Measurements from ENCODE around the gene ABTB1.
"Not testable (repeated sequence)": the region's sequence is repeated elsewhere in the genome, so short reads cannot be mapped to it uniquely, and the experiment has no call there.

The ABTB1 gene

DNA sequence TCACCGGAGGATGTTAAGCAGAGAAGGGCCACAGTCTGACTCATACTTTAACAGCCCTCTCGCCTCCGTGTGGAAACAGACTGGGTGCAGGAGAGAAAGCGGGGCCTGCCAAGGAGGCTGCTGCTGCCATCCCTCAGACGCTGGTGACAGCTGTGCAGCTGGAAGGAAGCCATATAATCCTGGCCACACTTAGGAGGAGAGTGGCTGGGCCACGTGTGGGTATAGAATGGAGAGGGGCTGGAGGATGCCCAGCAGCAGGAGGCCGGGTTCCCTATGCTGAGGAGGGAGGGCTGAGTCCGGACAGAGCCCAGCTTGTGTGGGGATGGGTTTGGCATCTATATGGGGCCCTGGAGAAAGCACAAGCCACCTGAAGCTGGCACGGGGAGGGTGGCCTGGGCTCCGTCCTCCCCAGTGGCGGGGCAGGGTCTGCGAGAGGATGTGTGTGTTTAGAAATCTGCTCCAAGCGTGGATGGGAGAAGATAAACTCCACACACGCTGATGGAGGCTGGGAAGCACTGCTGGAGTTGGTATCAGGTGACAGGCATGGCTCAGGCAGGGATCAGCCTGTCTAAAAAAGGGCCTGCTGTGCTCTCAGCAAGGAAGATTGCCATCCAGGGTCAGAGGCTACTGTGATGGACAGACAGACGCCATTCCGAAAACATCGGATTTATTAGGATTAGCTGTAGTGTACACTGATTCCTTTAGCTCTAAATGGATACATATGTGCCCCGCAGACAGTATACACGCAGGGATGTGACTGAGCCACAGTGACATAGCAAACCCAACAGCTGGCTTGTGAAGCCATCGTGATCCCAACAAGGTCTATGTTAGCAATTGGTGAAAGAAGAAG, 15.9 kb downstream of the ABTB1 start:
- DNase-seq = peak in 3 of 14 donors; percentile 13 to 33 (median 30)

DNA sequence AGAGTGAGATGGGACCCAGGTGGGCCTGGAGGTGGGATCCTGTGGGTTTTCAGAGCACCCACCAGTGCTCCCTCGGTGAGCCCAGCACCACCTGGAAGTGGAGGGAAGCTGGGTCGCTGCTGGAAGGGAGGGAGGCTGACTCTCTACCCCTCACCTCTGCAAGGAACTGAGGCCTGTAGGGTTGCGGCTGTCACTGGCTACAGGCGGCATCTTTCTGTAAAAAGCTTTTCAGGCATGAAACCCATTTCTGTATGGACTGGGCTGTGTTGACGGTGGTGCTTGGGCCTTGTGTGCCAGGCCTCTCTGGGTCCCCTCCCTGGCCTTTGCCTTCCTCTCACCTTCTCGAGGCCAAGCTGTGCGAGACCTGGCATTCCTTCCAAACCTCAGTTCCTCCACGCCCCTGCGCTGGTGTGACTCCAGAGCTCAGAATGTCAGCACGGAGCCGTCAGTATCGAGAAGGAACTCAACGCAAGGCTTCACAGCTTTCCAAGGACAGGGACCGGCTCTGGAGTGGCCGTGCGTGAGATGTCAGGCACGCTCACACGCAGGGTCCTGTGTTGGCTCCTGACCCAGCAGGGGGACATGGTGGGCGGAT, 16.6 kb downstream of the ABTB1 start:
- no peak for DNase-seq

DNA sequence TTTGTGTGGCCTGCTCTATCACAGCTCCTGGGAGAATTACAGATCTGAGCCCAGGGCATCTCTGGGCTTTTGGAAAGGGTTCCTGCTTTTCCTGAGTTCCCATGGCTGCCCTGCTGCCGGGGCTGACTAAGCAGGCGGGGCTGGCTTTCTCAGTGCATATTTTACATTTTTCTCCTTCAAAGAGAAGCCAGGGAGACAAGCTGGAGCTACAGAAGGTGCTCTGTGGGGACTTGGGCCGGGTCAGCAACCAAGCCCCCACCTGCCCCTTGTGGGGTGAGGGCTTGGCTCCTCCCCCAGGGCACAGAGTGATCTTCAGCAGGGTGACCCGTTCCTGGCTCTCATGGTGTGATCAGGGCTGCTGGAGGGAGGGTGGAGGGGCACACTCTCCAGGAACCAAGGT, 17.4 kb downstream of the ABTB1 start:
- no peak for DNase-seq

DNA sequence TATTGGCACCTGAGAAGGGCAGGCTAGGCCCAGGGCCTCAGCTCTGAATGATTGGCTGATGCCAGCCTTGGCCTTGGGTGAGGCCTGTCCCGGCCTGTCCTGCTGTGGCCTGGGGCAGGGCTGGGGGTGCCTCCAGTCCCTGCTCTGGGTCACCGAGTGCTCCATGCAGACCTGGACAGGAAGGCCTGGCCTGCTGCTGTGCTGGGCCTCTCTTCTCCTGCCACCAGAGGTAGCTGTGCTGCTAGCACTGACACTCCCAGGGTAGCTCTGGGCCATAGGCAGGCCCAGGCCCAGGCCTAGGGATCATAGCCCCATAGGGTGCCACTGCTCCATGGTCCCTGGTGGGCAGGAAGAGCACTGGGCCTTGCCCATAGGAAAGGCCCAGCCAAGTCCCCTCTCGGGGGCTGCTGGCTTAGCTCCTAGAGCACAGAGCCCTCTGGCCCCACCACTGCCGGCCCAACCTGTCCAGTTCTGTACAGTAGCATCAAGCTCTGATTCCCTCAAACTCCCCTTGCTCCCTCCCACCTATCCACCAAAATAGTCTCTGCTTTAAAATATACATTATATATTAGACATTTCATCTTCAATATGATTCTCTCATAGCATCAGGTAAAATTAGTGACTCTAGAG, 18.2 kb downstream of the ABTB1 start:
- DNase-seq = no peak

DNA sequence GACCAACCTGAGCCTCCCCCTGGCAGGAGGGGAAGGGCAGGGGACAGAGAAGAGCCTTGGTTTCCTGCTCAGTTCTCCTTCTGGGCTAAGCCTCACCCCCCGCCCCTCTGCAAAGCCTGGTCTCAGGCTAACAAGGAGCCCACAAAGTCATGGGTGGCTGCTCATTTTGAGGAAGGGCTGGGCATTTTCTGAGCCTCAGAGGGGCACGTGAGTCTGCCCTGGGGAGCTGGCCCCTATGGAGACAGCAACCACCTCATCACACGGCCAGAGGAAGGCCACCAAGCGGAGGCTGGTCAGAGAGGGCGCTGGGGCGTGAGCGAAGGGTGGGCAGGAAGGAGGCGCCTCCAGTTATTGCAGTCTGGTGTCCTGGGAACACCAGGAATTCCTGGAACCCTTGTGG, 18.7 kb downstream of the ABTB1 start:
- DNase-seq = no peak

DNA sequence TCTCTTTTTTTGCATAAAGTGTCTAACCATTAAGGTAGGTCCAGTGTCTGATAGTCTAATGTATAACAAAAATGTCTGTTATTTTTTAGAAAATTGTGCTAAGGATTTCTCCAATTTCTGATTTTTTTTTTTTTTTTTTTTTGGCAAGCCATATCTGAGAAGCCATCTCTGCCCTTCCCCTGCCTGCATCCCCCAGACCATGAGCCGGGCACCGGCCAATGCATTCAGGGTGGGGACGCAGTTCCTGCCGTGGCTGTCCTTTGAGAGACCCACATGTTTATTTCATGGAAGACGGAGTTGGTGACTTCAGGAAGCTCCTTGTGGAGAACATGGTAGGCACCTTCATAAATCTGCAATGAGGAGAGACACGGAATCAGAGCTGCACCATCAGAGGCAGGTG, 19.2 kb downstream of the ABTB1 start:
- no peak for DNase-seq

DNA sequence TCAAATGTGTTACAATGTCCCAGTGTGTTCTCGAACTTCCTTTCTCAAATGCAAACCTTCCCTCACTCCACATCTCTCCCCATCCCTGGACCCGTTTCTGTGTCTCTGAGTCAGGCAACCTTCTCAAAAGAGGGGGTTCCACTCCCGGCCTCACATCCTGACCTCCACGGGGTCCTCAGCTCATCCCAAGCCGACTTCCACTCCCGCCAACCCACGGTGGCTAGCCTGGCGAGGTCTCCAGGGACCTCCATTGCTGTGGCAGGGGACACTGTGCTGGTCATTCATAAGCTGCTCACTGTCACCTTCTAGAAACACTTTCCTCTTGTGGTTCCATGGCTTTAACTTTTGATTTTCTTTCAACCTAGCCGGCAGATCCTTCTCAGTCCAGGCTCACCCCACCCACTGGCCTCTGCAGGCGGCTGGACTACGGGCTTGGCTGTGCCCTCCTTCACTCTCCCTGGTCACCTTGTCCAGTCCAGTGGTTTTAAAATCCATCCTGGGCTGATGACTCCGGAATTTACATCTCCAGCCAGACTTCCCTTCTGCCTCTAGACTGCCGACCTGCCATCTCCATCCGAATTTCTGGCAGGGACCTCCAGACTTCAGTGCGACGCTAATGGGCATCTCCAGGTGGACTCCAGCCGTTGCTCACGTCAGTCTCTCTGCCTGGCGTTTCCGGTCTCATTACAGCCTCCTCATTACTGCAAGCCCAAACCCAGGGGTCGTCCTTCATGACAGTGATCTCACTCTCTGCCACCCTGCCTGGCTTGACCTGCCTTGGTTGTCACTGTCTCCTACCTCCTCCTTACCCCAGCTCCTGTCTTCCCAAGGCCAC, 20.0 kb downstream of the ABTB1 start:
- no peak for DNase-seq

DNA sequence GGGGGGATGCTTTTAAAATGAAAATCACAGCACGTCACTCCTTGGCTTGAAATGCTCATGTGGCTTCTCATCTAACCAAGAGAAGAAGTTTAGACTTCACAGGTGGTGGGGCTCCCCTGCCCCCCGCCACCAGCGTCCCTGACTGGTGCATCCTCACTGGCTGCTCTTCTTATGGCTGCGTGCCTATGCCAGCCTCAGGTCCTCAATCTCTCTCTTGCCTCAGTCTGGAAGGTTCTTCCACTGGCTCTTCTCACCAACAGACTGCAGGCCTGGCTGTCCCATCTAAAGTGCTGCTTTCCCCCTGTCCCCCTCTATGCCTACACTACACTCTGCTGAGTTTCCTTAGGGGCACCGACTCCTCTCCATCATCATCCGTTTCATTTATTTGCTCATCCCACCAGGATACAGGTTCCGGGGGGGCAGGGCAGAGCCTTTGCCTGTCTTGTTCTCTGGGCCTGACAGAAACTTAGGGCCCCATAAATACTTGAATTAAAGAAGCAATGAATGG, 20.6 kb downstream of the ABTB1 start:
- DNase-seq = no peak

DNA sequence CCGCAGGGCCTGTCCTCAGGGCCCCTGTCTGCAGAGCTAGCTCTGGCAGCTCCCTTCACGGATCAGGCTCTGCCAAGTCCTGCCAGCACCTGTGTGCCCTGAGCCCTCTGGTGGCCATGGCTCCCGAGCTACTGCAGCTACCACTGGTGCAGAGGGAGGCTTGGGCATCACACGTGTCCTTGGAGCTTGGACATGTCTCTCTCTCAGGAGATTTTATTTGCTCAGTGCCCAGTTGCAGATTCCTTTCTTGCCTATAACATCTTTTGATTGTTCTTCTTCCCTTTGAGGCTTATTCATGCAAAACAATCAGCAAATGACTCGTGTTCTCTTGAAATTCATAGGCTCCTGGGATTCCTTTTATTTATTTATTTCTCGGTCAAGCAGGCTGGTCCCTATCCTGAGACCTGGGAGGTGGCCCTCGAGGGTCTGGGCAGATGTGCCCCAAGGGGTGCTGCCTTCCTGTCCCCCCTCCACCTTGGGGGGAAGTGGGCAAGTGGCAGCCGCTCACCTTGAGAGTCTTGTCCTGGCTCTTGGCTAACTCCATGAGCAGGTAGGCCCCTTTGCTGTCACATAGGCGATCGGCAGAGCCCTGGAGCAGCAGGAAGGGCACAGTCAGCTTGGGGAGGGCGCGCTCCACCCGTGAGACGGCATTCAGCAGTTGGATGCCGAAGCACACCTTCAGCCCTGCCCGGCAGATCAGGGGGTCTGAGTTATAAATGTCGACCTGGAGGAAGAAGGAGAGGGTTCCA, 21.9 kb downstream of the ABTB1 start:
- peak in 1 of 14 donors; percentile 81 for DNase-seq

DNA sequence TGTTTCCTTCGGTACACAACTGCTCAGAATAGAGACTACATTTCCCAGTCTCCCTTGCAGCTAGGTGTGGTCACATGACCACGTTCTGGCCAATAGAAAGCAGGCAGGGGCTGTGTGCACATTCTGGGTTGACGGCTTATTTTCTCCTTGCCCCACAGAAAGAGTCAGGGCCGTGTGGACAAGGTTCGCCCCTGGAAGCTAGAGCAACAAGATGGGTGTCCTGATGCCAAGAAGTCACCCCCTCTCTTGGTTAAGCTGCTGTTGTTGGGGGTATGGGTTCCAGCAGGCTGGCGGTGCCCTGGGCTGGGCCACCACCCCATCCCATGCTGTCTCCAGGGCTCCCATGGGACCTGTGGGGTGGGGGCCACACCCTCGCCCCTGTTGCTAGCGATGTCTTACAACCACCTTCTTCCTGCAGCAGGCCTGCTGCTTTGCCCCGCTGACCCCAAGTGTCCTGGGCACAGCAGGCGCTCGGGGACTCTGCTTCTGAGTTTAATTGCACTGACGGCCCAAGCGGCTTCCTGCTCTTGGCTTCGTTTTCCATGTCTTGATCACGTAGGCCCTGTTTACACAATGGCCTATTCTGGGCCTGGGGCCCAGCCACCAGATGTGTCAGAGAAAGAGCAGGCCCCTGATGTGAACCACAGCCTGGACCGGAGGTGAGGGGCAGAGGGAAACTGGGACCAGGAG, 24.9 kb downstream of the ABTB1 start:
- DNase-seq = peak in 13 of 14 donors; percentile 14 to 88 (median 63)

DNA sequence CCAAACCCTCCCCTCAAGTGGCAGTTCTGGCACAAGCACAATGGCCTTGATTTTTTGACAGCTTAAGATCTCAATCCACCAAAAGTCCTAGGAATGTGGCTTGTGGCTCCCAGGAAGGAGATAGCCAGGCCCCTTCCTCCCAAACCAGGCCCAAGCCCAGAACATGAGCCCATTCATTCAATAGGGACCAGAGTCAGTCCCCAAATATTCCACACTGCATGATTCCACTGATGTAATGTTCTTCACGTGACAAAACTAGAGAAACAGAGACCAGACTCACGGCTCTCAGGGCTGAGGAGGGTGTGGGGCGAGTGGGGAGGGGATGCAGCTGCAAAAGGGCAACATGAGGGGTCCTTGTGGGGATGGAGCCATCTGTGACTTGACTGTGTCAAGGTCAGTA, 25.5 kb downstream of the ABTB1 start:
- DNase-seq = no peak

DNA sequence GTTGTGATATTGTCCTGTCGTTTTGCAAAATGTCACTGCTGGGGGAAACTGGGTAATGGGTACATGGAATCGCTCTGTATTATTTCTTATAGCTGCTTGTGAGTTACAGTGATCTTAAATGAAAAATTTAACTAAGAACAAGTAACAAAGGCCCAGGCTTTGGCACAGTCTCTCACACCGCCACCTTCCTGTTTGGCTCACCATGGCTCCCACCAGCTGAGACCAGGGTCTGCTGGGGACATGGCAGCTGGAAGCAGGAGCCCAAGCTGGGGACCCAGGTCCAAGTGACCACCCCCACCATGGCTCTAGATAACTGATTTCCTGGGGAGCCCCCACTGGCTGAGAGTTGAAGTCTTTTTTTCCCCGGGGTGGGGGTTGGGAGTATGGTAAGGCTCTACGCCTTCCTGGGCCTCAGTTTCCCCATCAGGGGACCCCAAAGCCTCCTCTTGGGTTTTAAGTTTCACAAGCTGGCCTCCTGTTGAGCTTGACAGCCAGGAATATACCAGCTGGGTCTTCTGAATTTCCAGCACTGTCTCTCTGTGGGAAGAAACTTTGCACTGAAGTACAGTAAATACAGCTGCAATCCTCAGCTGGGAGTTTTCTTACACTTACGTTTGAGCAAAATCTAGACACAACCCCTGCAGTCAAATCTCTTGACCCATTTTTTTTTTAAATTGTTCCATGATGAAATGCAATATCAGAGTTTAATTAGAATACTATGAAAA, 26.1 kb downstream of the ABTB1 start:
- no peak for DNase-seq

DNA sequence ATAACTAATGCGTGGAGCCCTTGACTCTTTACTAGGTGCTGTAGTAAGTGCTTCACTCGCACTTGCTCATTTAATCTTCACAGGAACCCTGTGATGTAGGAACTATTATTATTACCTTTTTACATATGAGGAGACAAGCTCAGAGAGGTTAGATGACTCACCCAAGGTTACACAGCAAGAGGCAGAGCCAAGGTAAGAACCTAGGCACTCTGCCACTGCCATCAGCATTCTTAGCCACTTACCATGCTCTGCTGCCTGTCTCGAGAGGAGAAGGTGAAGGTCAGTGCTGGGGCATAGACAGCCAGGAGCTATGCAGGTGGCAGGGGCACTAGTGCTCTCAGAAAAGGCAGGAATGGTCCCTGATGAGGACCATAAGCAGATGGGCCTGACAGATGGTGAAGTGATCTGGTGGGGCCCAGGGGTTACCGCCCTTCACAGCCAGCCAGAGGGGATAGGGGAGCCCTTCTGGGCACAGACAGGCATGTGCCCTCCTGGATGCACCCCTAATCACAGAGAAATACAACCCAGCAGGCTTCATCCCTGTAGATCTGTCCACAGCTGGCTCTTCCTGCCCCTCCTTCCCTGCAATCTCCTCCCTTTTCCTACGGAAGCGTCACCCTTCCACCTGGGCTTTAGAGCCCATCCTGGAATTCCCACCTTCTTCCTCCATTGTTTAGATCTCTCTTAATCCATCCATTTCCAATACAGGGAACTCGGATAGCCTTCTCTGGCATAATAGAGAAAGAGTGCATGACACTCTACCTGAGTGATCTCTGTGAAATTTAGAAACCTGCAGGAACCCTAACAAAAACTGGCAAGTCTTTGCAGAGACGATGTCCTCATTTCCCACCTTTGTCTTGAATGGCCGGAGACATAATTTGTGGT, 26.9 kb downstream of the ABTB1 start:
- DNase-seq = no peak

DNA sequence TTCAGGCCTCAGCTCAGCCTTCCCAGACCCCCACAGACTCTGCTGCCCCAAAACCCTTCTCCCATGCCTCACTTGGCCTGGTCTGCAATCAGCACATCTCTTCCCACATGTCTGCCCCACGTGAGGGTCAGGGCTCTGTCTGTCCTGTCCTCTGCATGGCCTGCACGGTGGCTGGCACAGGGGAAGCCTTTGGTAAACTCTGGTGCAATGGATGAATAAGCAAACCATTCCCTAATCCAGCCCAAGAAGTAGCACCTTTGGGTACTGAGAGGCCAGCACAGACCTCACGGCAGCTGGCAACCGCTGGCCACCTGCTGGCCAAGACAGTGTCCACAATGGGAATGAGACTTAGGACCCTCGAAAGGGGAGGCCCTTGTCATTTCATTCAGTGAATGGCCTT, 27.7 kb downstream of the ABTB1 start:
- DNase-seq = no peak

DNA sequence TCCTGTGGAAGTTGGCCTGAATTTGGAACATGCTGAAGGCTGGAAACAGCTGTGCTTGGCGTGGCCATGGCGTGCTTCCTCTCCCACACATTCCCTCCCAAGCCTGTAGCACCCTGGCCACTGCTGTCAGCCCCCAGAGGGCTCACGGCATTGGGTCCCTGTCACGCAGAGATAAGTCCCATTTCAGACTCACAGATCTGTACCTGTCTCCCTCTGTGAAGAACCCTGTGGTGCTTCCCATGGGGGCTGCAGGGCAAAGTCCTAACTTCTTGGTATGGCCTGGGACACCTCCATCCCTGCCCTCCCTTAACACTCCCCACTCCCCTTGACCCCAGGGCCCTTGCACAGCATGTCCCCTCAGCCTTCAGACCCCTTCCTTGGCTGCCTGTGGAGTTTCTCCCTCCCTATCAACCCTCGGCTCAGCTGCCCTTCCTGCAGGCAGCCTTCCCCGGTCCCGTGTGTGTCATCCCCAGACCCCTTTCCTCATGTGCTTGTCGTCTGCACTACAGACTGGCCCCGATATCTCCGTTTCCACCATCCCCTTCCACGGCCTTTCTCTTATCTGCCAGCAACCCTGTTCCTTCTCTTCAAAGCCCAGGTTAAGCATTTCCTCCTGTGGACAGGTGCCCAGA, 28.6 kb downstream of the ABTB1 start:
- no peak for DNase-seq

DNA sequence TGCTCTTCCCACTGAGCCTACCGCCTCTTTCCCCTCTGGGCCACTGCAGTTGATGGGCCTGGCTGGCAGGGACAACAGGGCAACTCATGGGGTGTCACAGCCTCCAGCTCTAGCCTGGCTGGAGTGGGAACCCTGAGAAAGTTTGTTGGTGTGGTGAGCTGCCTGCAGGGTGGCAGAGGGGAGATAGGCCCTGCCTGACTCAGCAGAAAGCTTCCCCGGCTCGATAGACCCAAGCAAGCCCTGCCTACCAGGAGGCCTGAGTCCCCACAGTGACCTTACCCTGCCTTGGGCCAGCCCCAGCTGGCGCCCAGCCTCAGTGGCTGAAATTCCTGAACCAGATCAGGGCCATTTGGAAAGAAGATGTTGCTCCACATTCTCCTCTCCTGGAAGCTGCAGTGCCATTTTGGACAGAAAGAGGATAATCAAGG, 29.4 kb downstream of the ABTB1 start:
- DNase-seq = no peak

DNA sequence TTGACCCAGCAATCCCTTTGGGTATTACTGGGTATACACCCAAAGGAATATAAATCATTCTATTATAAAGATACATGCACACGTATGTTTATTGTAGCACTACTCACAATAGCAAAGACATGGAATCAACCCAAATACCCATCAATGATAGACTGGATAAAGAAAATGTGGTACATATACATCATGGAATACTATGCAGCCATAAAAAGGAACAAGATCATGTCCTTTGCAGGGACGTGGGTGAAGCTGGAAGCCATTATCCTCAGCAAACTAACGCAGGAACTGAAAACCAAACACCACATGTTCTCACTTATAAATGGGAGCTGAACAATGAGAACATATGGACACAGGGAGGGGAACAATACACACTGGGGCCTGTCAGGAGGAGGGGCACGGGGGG, 32.1 kb downstream of the ABTB1 start:
- not testable (repeated sequence) for DNase-seq

DNA sequence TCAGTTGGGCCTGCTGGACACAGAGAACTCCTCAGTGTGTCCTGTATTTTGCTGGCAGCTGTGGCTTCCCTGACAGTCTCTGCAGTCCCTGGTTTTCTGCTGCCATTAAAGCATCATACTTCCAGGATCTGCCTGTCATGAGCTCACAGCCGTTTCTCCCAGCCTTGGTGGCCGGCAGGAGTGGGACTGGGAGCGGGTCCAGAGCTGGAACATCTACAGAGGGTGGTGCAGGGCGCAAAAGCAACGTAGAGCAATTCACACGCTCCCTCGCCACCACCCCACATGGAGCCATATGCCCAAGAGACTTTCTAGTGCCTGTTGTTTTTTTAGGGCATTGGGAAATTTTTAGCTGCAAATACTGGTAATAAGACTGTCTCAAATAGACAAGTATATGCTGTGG, 33.6 kb downstream of the ABTB1 start:
- no peak for DNase-seq

DNA sequence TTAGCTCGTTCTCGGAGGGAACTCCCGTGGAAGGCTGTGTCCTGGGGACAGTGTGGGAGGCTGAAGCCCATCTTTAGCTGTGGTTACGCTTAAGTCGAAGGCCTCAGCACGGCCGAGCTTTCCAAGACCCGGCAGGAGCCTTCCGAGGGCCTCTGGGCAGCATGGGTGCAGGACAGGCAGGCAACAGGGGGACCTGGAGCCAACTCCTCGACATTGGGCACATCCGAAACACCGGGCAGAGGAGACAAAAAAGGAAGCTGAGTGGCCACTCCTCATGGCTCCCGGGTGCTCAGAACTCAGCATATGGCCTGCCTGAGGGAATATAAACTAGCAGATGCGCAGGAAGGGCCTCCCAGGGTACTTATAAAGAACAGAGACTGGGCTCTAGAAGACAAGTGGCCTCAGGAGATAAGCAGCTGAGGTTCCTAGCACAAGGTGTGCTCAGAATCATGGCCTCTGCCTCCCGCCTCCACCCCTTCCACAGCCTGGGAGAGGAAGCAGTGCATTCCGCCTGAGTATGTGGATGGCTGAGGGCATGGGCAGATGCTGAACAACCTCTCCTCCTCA, 34.1 kb downstream of the ABTB1 start:
- peak in 1 of 14 donors; percentile 67 for DNase-seq

Data from C1 segment of cervical spinal cord (tissue), 14 donors.